Endothelial cell of umbilical vein (primary cell): Measurements from ENCODE around the gene PCMTD2. TPM values are rescaled to one million over a fixed set of nuclear protein-coding genes. Genes with fewer than 3 reads are reported as not detected.

Experiments used
- BruUV-seq: library from RNA; stranded (reverse); fragments of 400-500 nt; replicated peaks from 2 replicates; lab custom pipeline; 2021; lab: Mats Ljungman, UMichigan
- CTCF ChIA-PET: fragments of 300-600, 350-600 bp; sonication (Branson Sonifier 250); formaldehyde crosslinking; loops from one replicate; lab custom pipeline; 2021; ENCODE audit warnings: antibody characterized with exemption, inconsistent platforms; lab: Charles Lee
- POLR2A ChIA-PET: fragments of 300-600, 350-600 bp; sonication (Branson Sonifier 250); formaldehyde crosslinking; loops from one replicate; lab custom pipeline; 2021; ENCODE audit warnings: antibody characterized with exemption, inconsistent platforms; lab: Charles Lee
- DNase-seq: peaks from one replicate; pipeline ENCODE4 v3.0.0-alpha.2; 2011; ENCODE audit warnings: low read depth, low spot score
- FAIRE-seq: peaks from 2 replicates; lab custom pipeline; 2011; peaks lifted over from hg19 to GRCh38; lab: Jason Lieb, UNC
- H2AFZ ChIP-seq: 2 replicates; pipeline ENCODE4 v1.6.0; 2012; ENCODE audit warnings: low read depth, low read length, control low read depth, inconsistent platforms
- H3K27ac ChIP-seq: 2 replicates; pipeline ENCODE4 v1.5.1; 2011; ENCODE audit warnings: low read depth, mild to moderate bottlenecking, control low read depth, low read length, moderate library complexity; ENCODE audit not compliant: insufficient read depth
- H3K27me3 ChIP-seq, 2 experiments: 2 replicates each; pipeline versions ENCODE4 v1.6.0 to v1.6.1; 2011; ENCODE audit warnings: low read length in 2 of 2, mixed read lengths in 1 of 2; ENCODE audit not compliant: control insufficient read depth in 2 of 2, insufficient read depth in 2 of 2
- H3K36me3 ChIP-seq, 2 experiments: 2 replicates in 1 of 2; 3 replicates in 1 of 2; pipeline ENCODE4 v1.5.1; 2011; ENCODE audit warnings: low read length in 2 of 2, mild to moderate bottlenecking in 1 of 2, moderate library complexity in 1 of 2; ENCODE audit not compliant: control insufficient read depth in 2 of 2, insufficient read depth in 2 of 2; ENCODE audit errors: extremely low read depth in 1 of 2
- H3K4me1 ChIP-seq: 3 replicates; pipeline ENCODE4 v1.5.1; 2011; ENCODE audit warnings: mild to moderate bottlenecking, low read length; ENCODE audit not compliant: control insufficient read depth, insufficient read depth; ENCODE audit errors: extremely low read depth
- H3K4me2 ChIP-seq: 2 replicates; pipeline ENCODE4 v1.6.1; 2011; ENCODE audit warnings: low read length, control low read depth, mixed read lengths; ENCODE audit not compliant: insufficient read depth
- H3K4me3 ChIP-seq, 3 experiments: fragments of 200-600 bp in 1 of 3; sonication (generic), shearing (Covaris generic) in 1 of 3; replicated peaks in 1 of 3; 2 replicates each; pipeline ENCODE4 v1.5.1; 2011 to 2016; ENCODE audit warnings: control low read depth in 3 of 3, low read length in 3 of 3, mild to moderate bottlenecking in 2 of 3, inconsistent platforms in 1 of 3, low read depth in 1 of 3, moderate library complexity in 1 of 3; ENCODE audit not compliant: insufficient read depth in 1 of 3
- H3K79me2 ChIP-seq: 2 replicates; pipeline ENCODE4 v1.6.0; 2012; ENCODE audit warnings: low read length, inconsistent platforms; ENCODE audit not compliant: control insufficient read depth, insufficient read depth
- H3K9ac ChIP-seq: replicated peaks from 2 replicates; pipeline ENCODE3; 2011; ENCODE audit warnings: low read length, control low read depth; ENCODE audit not compliant: insufficient read depth; ENCODE audit errors: extremely low read depth
- H3K9me1 ChIP-seq: replicated peaks from 3 replicates; pipeline ENCODE4 v1.6.0; 2011; ENCODE audit warnings: mild to moderate bottlenecking, low read length; ENCODE audit not compliant: control insufficient read depth, insufficient read depth; ENCODE audit errors: extremely low read depth
- H3K9me3 ChIP-seq: replicated peaks from 2 replicates; pipeline ENCODE4 v1.5.1; 2012; ENCODE audit warnings: low read length, inconsistent platforms; ENCODE audit not compliant: control insufficient read depth, insufficient read depth
- H4K20me1 ChIP-seq: replicated peaks from 2 replicates; pipeline ENCODE3; 2011; ENCODE audit warnings: mild to moderate bottlenecking, low read length; ENCODE audit not compliant: control insufficient read depth, insufficient read depth; ENCODE audit errors: extremely low read depth
- FOS ChIP-seq: IDR thresholded peaks from 2 replicates; pipeline ENCODE4 v1.6.1; 2011; ENCODE audit warnings: mild to moderate bottlenecking, low read length, moderate library complexity, borderline replicate concordance; ENCODE audit not compliant: insufficient read depth
- GATA2 ChIP-seq: IDR thresholded peaks from 2 replicates; pipeline ENCODE4 v1.7.0; 2011; ENCODE audit warnings: low read depth, mild to moderate bottlenecking, moderate library complexity, mixed read lengths, low read length; ENCODE audit not compliant: insufficient read length, insufficient read depth
- MAX ChIP-seq: IDR thresholded peaks from 2 replicates; pipeline ENCODE4 v1.6.1; 2011; ENCODE audit not compliant: insufficient read depth, insufficient read length
- POLR2A ChIP-seq: IDR thresholded peaks from 2 replicates; pipeline ENCODE4 v1.6.1; 2012; ENCODE audit warnings: low read depth, mild to moderate bottlenecking, control low read depth, low read length
- POLR2AphosphoS5 ChIP-seq: IDR thresholded peaks from 2 replicates; pipeline ENCODE4 v1.6.1; 2012; ENCODE audit warnings: low read depth, mild to moderate bottlenecking, control low read depth, low read length, moderate library complexity; ENCODE audit not compliant: insufficient read depth
- dilution Hi-C: fragments of 300-500 bp; cut with MboI; formaldehyde crosslinking; loops from one replicate; pipeline ENCODE4 v1.15.0; 2019; ENCODE audit warnings: low sequenced_read_pairs; ENCODE audit not compliant: extremely low pct_ligation_motif_present
- intact Hi-C: fragments of 100-400 bp; cut with micrococcal nuclease; formaldehyde crosslinking; loops from one replicate; pipeline ENCODE4 v1.10.0; 2022
- polyA plus RNA-seq, 4 experiments: library from polyadenylated mRNA; depleted of rRNA in 3 of 4; stranded (reverse) in 3 of 4; unstranded in 1 of 4; fragments of >200 nt; gene quantifications; 2 replicates each; pipeline versions ENCODE4 v1.2.1 to v1.2.3, GENCODE V29; 2011 to 2012; ENCODE audit warnings: missing spikeins in 1 of 4
- total RNA-seq: library from RNA; stranded (reverse); gene quantifications from 2 replicates; pipeline ENCODE4 v1.2.3, GENCODE V29; 2021

PCMTD2 gene
- total and polyA plus RNA-seq, 2 donors (not counting 3 experiments of a cell fraction or from before 2014, with no cell fraction given) = 27.4 to 45.7 TPM

- Histone ChIP-seq H4K20me1 (no peaks in the 10 kb centered on the region), H3K27ac (no peak overlapping the region), H3K9ac (no peak overlapping the region), H3K9me1 (no peaks in the 10 kb centered on the region), H3K4me1 (peaks cover 12% of the 10 kb centered on the region), H3K4me3 (no peak overlapping the region), H2AFZ (no peak overlapping the region), H3K27me3 (no peaks in the 10 kb centered on the region), H3K4me2 (no peak overlapping the region), H3K36me3 (peaks cover 2 to 4% of the 10 kb centered on the region in 2 experiments), H3K9me3 (no peaks in the 10 kb centered on the region), H3K79me2 (peaks cover 13% of the 10 kb centered on the region)
- intact Hi-C loops = no loop called here
- ChIA-PET CTCF (no interaction called here), POLR2A (no interaction called here)
- TF ChIP-seq POLR2A (no peak), GATA2 (no peak), POLR2AphosphoS5 (no peak), MAX (no peak)
- dilution Hi-C loops = no loop called here
- DNase-seq (peak; percentile 89), FAIRE-seq (no peak)
- BruUV-seq = no TSS peak
Observed at GRCh38 chr20:64261138-64261537, 5.6 kb downstream of the PCMTD2 start.

- H2AFZ ChIP-seq = no peak overlapping the region
- ChIA-PET CTCF (no interaction called here), POLR2A (no interaction called here)
- no peak for TF ChIP-seq FOS
- no peak for DNase-seq
- intact Hi-C loops = no loop called here
- H3K4me2 ChIP-seq = no peak overlapping the region
- H3K4me3 ChIP-seq = no peak overlapping the region
- dilution Hi-C loops = no loop called here
- no peak overlapping the region for H3K9ac ChIP-seq
- peaks cover 4% of the 10 kb centered on the region for H3K4me1 ChIP-seq
- H3K27ac ChIP-seq = no peak overlapping the region
- H4K20me1 ChIP-seq = no peaks in the 10 kb centered on the region
- no peaks in the 10 kb centered on the region for H3K9me1 ChIP-seq
- H3K27me3 ChIP-seq = no peaks in the 10 kb centered on the region
- no peaks in the 10 kb centered on the region for H3K79me2 ChIP-seq
- peaks cover 2 to 5% of the 10 kb centered on the region in 2 experiments for H3K36me3 ChIP-seq
- BruUV-seq = no TSS peak
- no peak for FAIRE-seq
- no peaks in the 10 kb centered on the region for H3K9me3 ChIP-seq
Observed at GRCh38 chr20:64264091-64264490, 8.5 kb downstream of the PCMTD2 start.
